Progenitor cell of endocrine pancreas (in vitro differentiated cells): ENCODE data around the gene SS18L1. TPM values are rescaled to one million over a fixed set of nuclear protein-coding genes. Genes with fewer than 3 reads are reported as not detected.

Experiments
- DNase-seq: peaks from one replicate; pipeline ENCODE4 v3.0.0; 2021; ENCODE audit warnings: low spot score; ENCODE audit not compliant: unreplicated experiment
- H3K27ac Mint-ChIP-seq: 2 replicates; pipeline ENCODE4 v1.8.0; 2021; ENCODE audit warnings: mild to moderate bottlenecking, moderate library complexity, mixed read lengths
- H3K27me3 Mint-ChIP-seq: 2 replicates; pipeline ENCODE4 v1.8.0; 2021; ENCODE audit warnings: mixed read lengths
- H3K36me3 Mint-ChIP-seq: 2 replicates; pipeline ENCODE4 v1.8.0; 2022; ENCODE audit warnings: mixed read lengths; ENCODE audit not compliant: insufficient read depth
- H3K4me1 Mint-ChIP-seq: 2 replicates; pipeline ENCODE4 v1.8.0; 2021; ENCODE audit warnings: low read depth, mixed read lengths
- H3K4me3 Mint-ChIP-seq: 2 replicates; pipeline ENCODE4 v1.8.0; 2021; ENCODE audit warnings: low read depth, mild to moderate bottlenecking, moderate library complexity, mixed read lengths
- H3K9me3 Mint-ChIP-seq: 2 replicates; pipeline ENCODE4 v1.8.0; 2021; ENCODE audit warnings: low read depth, mixed read lengths
- total RNA-seq: library from RNA; stranded (reverse); gene quantifications from 2 replicates; pipeline ENCODE4 v1.2.1, GENCODE V29; 2021
- TF ChIP-seq, protein P1 (sequence below): fragments of 200-600 bp; sonication (generic); IDR thresholded peaks from one replicate; pipeline ENCODE4 v1.5.0; 2021; ENCODE audit warnings: antibody characterized with exemption, mild to moderate bottlenecking; ENCODE audit not compliant: unreplicated experiment

SS18L1 gene
- total RNA-seq, 1 donor from 2014 or later, result 29.8 TPM

- TF ChIP-seq, protein P1, sequence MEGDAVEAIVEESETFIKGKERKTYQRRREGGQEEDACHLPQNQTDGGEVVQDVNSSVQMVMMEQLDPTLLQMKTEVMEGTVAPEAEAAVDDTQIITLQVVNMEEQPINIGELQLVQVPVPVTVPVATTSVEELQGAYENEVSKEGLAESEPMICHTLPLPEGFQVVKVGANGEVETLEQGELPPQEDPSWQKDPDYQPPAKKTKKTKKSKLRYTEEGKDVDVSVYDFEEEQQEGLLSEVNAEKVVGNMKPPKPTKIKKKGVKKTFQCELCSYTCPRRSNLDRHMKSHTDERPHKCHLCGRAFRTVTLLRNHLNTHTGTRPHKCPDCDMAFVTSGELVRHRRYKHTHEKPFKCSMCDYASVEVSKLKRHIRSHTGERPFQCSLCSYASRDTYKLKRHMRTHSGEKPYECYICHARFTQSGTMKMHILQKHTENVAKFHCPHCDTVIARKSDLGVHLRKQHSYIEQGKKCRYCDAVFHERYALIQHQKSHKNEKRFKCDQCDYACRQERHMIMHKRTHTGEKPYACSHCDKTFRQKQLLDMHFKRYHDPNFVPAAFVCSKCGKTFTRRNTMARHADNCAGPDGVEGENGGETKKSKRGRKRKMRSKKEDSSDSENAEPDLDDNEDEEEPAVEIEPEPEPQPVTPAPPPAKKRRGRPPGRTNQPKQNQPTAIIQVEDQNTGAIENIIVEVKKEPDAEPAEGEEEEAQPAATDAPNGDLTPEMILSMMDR, result no peak
- Mint-ChIP-seq H3K4me1 (no peaks in the 10 kb centered on the region), H3K27ac (no peak overlapping the region), H3K27me3 (no peaks in the 10 kb centered on the region), H3K4me3 (no peak overlapping the region), H3K9me3 (no peaks in the 10 kb centered on the region), H3K36me3 (peaks cover 23% of the 10 kb centered on the region)
- no peak for DNase-seq
Observed at GRCh38 chr20:62198931-62199330, 55.4 kb downstream of the SS18L1 start.

DNA sequence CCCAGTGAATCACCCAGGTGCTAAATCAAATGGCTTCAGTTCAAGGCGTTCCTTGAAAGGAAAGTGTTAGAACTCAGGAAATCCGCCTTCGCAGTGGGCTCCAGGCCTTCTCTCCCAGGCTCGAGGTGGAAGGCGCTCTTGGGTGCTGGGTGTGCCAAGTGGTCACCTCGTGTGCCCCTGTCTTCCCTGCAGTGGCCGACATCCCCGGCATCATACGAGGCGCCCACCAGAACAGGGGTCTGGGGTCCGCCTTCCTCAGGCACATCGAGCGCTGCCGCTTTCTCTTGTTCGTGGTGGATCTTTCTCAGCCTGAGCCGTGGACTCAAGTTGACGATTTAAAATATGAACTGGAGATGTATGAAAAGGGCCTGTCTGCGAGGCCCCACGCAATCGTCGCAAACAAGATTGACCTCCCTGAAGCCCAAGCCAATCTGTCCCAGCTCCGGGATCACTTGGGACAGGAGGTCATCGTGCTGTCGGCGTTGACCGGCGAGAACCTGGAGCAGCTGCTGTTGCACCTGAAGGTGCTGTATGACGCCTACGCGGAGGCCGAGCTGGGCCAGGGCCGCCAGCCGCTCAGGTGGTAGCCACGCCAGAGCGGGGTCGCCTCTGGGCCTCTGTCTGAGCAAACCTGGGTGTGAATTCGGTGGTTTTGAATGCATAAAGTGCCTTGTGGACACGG, 57.1 kb downstream of the SS18L1 start:
- DNase-seq, result no peak
- Mint-ChIP-seq H3K4me1 (no peaks in the 10 kb centered on the region), H3K4me3 (no peak overlapping the region), H3K9me3 (no peaks in the 10 kb centered on the region), H3K27me3 (no peaks in the 10 kb centered on the region), H3K27ac (no peak overlapping the region), H3K36me3 (peaks cover 20% of the 10 kb centered on the region)
- TF ChIP-seq, protein P1, result no peak

- H3K9me3 Mint-ChIP-seq, result no peaks in the 10 kb centered on the region
- peaks cover 19% of the 10 kb centered on the region for H3K36me3 Mint-ChIP-seq
- H3K27me3 Mint-ChIP-seq, result no peaks in the 10 kb centered on the region
- no peak overlapping the region for H3K4me3 Mint-ChIP-seq
- no peak overlapping the region for H3K27ac Mint-ChIP-seq
- TF ChIP-seq, protein P1, result no peak
- DNase-seq, result no peak
- no peaks in the 10 kb centered on the region for H3K4me1 Mint-ChIP-seq
Observed at GRCh38 chr20:62201173-62202082, 57.9 kb downstream of the SS18L1 start.

GRCh38 chr20:62202083-62202395, 58.5 kb downstream of the SS18L1 start:
- Mint-ChIP-seq H3K27me3 (no peaks in the 10 kb centered on the region), H3K9me3 (no peaks in the 10 kb centered on the region), H3K27ac (no peak overlapping the region), H3K36me3 (peaks cover 19% of the 10 kb centered on the region), H3K4me1 (no peaks in the 10 kb centered on the region), H3K4me3 (no peak overlapping the region)
- TF ChIP-seq, protein P1, result no peak
- DNase-seq, result no peak

GRCh38 chr20:62202676-62203377, 59.3 kb downstream of the SS18L1 start:
- Mint-ChIP-seq H3K36me3 (peaks cover 19% of the 10 kb centered on the region), H3K4me1 (no peaks in the 10 kb centered on the region), H3K4me3 (no peak overlapping the region), H3K9me3 (no peaks in the 10 kb centered on the region), H3K27me3 (no peaks in the 10 kb centered on the region), H3K27ac (no peak overlapping the region)
- no peak for DNase-seq
- TF ChIP-seq, protein P1, result no peak
